Measurements from ENCODE around the gene SLC4A2. TPM values are rescaled to one million over a fixed set of nuclear protein-coding genes. Genes with fewer than 3 reads are reported as not detected.

Gene SLC4A2
- total RNA-seq, 3 donors from 2014 or later (not counting 1 experiment from before 2014, with no cell fraction given) = 60.4 to 87.3 (median 66.1) TPM

DNA sequence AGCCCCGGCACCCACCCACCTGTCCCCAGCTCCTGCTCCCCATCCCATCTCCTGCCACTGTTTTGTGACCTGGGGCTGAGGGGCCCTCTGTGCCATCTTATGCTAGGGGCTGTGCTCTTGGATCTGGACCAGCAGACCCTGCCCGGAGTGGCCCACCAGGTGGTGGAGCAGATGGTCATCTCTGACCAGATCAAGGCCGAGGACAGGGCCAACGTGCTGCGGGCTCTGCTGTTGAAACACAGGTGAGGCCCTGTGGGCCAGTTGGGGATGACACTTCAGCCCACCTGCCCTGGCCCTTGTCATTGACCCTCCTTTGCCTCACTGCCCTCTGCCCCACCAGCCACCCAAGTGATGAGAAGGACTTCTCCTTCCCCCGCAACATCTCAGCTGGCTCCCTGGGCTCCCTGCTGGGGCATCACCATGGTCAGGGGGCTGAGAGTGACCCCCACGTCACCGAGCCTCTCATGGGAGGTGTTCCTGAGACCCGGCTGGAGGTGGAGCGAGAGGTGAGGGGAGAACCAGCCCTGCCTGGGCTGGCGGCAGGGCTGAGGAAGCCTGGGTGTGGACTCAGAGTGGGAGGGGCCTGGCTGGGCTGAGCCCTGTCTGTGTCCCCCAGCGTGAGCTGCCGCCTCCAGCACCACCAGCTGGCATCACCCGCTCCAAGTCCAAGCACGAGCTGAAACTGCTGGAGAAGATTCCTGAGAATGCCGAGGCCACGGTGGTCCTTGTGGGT is 10.6 kb downstream of the SLC4A2 start:
- Histone ChIP-seq H3K27ac (ENCODE audit: low read length) (no peak overlapping the region), H3K4me1 (ENCODE audit: control insufficient read depth, insufficient read depth, low read length) (no peaks in the 10 kb centered on the region), H3K36me3 (ENCODE audit: control insufficient read depth, insufficient read depth, low read length) (peaks cover 61% of the 10 kb centered on the region), H3K4me3 (ENCODE audit: low read length) (no peak overlapping the region), H3K27me3 (ENCODE audit: control insufficient read depth, insufficient read depth, low read length) (no peaks in the 10 kb centered on the region), H3K9me3 (ENCODE audit: control insufficient read depth, insufficient read depth, low read length) (no peaks in the 10 kb centered on the region)
- ATAC-seq (no peak), DNase-seq (no peak)
- TF ChIP-seq, protein P1, sequence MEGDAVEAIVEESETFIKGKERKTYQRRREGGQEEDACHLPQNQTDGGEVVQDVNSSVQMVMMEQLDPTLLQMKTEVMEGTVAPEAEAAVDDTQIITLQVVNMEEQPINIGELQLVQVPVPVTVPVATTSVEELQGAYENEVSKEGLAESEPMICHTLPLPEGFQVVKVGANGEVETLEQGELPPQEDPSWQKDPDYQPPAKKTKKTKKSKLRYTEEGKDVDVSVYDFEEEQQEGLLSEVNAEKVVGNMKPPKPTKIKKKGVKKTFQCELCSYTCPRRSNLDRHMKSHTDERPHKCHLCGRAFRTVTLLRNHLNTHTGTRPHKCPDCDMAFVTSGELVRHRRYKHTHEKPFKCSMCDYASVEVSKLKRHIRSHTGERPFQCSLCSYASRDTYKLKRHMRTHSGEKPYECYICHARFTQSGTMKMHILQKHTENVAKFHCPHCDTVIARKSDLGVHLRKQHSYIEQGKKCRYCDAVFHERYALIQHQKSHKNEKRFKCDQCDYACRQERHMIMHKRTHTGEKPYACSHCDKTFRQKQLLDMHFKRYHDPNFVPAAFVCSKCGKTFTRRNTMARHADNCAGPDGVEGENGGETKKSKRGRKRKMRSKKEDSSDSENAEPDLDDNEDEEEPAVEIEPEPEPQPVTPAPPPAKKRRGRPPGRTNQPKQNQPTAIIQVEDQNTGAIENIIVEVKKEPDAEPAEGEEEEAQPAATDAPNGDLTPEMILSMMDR (IDR thresholded peaks at IDR 0.05) = no peak
- Mint-ChIP-seq H3K27ac (no peak overlapping the region), H3K36me3 (no peaks in the 10 kb centered on the region), H3K4me1 (no peaks in the 10 kb centered on the region), H3K27me3 (ENCODE audit: low read depth in 2 of 2) (no peaks in the 10 kb centered on the region), H3K9me3 (no peaks in the 10 kb centered on the region), H3K4me3 (no peak overlapping the region)
- intact Hi-C loops (cut with micrococcal nuclease) = no loop called here
- 94% methylated on average over 17 of the region's 17 CpGs for WGBS (ENCODE audit: insufficient coverage)

DNA sequence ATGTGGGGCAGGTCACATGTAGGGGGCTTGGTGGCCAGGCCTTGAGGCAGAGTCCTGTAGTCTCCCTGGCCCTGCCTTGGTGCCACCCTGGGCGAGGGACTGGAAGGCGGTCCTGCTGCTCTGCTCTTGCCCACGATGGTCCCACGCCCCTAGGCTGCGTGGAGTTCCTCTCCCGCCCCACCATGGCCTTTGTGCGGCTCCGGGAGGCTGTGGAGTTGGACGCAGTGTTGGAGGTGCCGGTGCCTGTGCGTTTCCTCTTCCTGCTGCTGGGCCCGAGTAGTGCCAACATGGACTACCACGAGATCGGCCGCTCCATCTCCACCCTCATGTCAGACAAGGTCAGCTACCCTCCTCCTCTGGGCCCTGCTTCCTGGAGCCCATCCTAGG is 11.2 kb downstream of the SLC4A2 start:
- Mint-ChIP-seq H3K4me1 (no peaks in the 10 kb centered on the region), H3K4me3 (no peak overlapping the region), H3K27ac (no peak overlapping the region), H3K36me3 (no peaks in the 10 kb centered on the region), H3K9me3 (no peaks in the 10 kb centered on the region), H3K27me3 (ENCODE audit: low read depth in 2 of 2) (no peaks in the 10 kb centered on the region)
- H3K9me3 ChIP-seq (ENCODE audit: control insufficient read depth, insufficient read depth, low read length) = no peaks in the 10 kb centered on the region
- intact Hi-C loops (cut with micrococcal nuclease) = no loop called here
- no peak overlapping the region for H3K27ac ChIP-seq (ENCODE audit: low read length)
- WGBS (ENCODE audit: insufficient coverage) = 98% methylated on average over 15 of the region's 15 CpGs
- H3K4me3 ChIP-seq (ENCODE audit: low read length) = no peak overlapping the region
- peaks cover 62% of the 10 kb centered on the region for H3K36me3 ChIP-seq (ENCODE audit: control insufficient read depth, insufficient read depth, low read length)
- H3K4me1 ChIP-seq (ENCODE audit: control insufficient read depth, insufficient read depth, low read length) = no peaks in the 10 kb centered on the region
- no peaks in the 10 kb centered on the region for H3K27me3 ChIP-seq (ENCODE audit: control insufficient read depth, insufficient read depth, low read length)
- ATAC-seq = no peak
- TF ChIP-seq, protein P1 (IDR thresholded peaks at IDR 0.05) = no peak
- no peak for DNase-seq

DNA sequence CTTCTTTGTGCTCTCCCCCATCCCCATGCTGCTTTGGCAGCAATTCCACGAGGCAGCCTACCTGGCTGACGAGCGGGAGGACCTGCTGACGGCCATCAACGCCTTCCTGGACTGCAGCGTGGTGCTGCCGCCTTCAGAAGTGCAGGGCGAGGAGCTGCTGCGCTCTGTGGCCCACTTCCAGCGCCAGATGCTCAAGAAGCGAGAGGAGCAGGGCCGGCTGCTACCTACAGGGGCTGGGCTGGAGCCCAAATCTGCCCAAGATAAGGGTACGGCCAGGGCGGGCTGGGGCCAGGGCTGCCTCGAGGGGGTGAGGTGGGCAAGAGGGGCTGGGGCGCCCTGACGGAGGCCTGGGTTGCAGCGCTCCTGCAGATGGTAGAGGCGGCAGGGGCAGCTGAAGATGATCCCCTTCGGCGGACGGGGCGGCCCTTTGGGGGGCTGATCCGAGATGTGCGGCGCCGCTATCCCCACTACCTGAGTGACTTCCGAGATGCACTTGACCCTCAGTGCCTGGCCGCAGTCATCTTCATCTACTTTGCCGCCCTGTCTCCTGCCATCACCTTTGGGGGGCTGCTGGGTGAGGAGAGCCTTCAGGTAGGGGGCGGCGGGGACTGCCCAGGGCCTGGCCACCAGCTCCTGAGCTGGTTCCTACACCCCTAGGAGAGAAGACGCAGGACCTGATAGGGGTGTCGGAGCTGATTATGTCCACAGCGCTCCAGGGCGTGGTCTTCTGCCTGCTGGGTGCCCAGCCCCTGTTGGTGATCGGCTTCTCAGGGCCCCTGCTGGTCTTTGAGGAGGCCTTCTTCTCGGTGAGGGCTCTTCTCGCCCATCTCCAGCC is 11.9 kb downstream of the SLC4A2 start:
- TF ChIP-seq, protein P1 (IDR thresholded peaks at IDR 0.05) = no peak
- Mint-ChIP-seq H3K4me3 (no peak overlapping the region), H3K9me3 (no peaks in the 10 kb centered on the region), H3K36me3 (no peaks in the 10 kb centered on the region), H3K4me1 (no peaks in the 10 kb centered on the region), H3K27me3 (ENCODE audit: low read depth in 2 of 2) (no peaks in the 10 kb centered on the region), H3K27ac (no peak overlapping the region)
- Histone ChIP-seq H3K4me3 (ENCODE audit: low read length) (no peak overlapping the region), H3K4me1 (ENCODE audit: control insufficient read depth, insufficient read depth, low read length) (no peaks in the 10 kb centered on the region), H3K27ac (ENCODE audit: low read length) (no peak overlapping the region), H3K9me3 (ENCODE audit: control insufficient read depth, insufficient read depth, low read length) (no peaks in the 10 kb centered on the region), H3K36me3 (ENCODE audit: control insufficient read depth, insufficient read depth, low read length) (peaks cover 64% of the 10 kb centered on the region), H3K27me3 (ENCODE audit: control insufficient read depth, insufficient read depth, low read length) (no peaks in the 10 kb centered on the region)
- no peak for DNase-seq
- no peak for ATAC-seq
- intact Hi-C loops (cut with micrococcal nuclease) = no loop called here
- WGBS (ENCODE audit: insufficient coverage) = 96% methylated on average over 39 of the region's 39 CpGs
